CD4-positive, alpha-beta T cell treated with Interleukin-21 for 1 hour (primary cell): Measurements from ENCODE around the gene PIK3R3.
"Not testable (repeated sequence)": the region's sequence is repeated elsewhere in the genome, so short reads cannot be mapped to it uniquely, and the experiment has no call there.

Experiments
- DNase-seq: peaks from one replicate; pipeline ENCODE4 v3.0.0-alpha.2; 2020

PIK3R3 gene

GRCh38 chr1:46099215-46099614 lies 33.2 kb downstream of the PIK3R3 start:
- no peak for DNase-seq

DNA sequence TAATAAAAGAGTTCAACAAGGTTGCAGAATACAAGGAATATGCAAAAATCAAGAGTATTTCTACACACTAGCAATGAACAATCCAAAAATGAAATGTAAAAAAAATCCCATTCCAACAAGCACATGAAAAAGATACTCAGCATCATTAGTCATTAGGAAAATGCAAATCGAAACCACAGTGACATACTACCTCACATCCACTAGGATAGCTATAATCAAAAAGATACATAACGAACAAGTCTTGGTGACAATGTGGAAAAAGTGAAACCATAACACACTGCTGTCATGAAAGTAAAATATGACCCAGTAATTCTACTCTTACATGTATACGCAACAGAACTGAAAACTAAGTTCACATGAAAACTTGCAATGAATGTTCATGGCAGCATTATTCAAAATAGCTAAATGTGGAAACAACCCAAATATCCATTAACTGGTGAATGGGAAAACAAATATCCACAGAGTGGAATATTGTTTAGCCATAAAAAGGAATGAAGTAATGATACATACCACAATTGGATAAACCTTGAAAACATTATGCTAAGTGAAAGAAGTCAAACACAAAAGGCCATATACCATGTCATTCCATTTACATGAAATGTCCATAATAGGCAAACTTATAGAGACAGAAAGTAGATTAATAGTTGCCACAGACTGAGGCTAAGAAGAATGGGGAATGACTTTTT lies 34.3 kb downstream of the PIK3R3 start:
- DNase-seq: no peak

DNA sequence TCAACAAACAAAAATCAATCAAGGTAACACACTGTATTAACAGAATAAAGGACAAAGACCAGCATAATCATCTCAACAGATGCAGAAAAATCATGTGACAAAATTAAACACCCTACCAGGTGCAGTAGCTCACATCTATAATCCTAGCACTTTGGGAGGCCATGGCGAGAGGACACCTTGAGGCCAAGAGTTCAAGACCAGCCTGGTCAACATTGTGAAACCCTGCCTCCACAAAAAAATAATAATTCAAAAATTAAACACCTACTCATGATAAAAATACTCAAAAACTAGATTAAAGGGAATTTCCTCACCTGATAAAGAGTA lies 35.3 kb downstream of the PIK3R3 start:
- no peak for DNase-seq

GRCh38 chr1:46096269-46097148 lies 35.9 kb downstream of the PIK3R3 start:
- DNase-seq: no peak

DNA sequence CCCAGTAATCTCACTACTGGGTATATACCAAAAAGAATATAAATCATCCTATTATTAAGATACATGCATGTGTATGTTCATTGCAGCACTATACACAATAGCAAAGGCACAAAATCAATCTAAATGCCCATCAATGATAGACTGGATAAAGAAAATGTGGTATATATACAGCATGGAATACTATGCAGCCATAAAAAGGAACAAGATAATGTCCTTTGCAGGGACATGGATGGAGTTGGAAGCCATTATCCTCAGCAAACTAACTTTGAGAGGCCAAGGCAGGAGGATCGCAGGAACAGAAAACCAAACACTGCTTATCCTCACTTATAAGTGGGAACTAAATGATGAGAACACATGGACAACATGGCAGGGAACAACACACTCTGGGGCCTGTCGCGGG lies 37.3 kb downstream of the PIK3R3 start:
- DNase-seq: not testable (repeated sequence)

DNA sequence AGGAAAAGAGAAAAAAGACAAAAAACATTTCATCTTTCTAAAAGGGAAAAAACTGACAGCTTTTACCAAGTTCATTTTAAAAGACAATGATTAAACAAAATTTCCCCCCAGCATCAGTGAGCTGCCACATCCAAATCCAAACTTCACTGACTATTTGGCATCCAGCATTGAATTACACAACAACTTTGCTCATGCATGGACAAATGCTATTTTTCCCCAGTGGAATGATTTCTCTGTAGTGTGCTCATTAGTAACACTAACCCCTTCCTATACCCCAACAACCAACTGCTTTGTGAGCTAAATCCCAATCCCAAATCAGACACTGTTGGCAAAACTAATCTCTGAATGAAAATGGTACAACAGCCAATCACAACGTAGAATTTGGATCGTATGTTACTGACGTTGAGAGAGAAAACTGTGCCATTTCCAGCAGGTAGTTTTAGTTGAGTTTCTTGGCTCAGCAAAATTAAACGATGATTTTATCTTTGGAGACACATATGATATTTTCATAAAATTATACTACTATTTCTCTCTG lies 37.9 kb downstream of the PIK3R3 start:
- DNase-seq: no peak

GRCh38 chr1:46093832-46094231 lies 38.6 kb downstream of the PIK3R3 start:
- not testable (repeated sequence) for DNase-seq

DNA sequence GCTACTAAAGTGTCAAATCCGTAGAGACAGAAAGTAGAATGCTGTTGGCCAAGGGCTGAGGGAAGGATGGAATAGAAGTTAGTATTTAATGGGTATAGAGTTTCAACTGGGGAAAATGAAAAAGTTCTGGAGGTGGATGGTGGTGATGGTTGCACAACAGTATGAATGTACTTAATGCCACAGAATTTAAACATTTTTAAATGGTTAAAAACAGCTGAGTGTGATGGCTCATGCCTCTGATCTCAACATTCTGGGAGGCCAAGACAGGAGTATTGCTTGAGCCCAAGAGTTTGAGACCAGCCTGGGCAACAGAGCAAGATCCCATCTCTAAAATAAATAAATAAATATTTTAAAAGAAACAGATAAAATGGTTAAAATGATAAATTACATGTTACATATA lies 44.5 kb downstream of the PIK3R3 start:
- no peak for DNase-seq

DNA sequence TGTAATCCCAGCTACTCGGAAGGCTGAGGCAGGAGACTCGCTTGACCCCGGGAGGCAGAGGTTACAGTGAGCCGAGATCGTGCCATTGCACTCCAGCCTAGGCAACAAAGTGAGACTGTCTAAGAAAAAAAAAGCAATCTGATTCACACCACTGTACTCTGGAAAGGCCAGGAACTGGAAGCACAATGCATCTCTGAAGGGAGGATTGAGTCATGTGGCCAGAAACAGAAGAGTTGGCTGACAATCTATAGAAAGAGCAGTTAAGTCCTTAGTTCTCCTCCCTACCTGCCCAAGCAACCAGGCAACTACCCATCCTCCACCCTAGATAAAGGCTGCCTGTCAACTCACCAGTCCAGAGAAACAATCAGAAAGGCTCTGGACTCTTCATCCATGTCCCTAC lies 45.9 kb downstream of the PIK3R3 start:
- DNase-seq: no peak

GRCh38 chr1:46084553-46085451 lies 47.6 kb downstream of the PIK3R3 start:
- no peak for DNase-seq

DNA sequence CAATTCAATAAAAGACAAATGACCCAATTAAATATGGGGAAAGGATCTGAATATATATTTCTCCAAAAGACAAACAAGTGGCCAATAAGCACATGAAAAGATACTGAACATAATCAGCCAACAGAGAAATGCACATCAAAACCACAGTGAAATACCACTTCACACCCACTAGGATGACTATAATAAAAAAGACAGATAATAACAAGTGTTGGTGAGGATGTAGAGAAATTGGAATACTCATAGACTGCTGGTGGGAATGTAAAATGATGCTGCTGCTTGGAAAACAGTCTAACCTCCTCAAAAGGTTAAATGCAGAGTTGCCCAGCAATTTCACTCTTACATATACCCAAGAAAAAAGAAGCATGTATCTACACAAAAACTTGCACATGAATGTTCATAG lies 48.9 kb downstream of the PIK3R3 start:
- no peak for DNase-seq

GRCh38 chr1:46081619-46082018 lies 50.8 kb downstream of the PIK3R3 start:
- DNase-seq: no peak

GRCh38 chr1:46081206-46081605 lies 51.2 kb downstream of the PIK3R3 start:
- no peak for DNase-seq

DNA sequence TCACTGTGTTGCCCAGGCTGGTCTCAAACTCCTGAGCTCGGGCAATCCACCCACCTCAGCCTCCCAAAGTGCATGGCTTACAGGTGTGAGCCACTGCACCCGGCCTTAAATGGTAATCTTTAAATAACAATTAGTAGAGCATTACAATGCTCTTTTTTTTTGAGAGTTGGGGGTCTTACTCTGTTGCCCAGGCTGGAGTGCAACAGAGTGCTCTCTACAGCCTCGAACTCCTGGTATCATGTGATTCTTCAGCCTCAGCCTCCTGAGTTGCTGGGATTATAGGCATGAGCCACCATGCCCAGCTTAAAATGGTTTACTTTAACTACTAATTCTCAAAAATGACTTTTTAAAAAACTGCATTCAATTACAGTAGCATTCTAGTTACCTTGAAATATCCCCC lies 52.2 kb downstream of the PIK3R3 start:
- no peak for DNase-seq

GRCh38 chr1:46077644-46078043 lies 54.8 kb downstream of the PIK3R3 start:
- no peak for DNase-seq

GRCh38 chr1:46076343-46076742 lies 56.1 kb downstream of the PIK3R3 start:
- no peak for DNase-seq

DNA sequence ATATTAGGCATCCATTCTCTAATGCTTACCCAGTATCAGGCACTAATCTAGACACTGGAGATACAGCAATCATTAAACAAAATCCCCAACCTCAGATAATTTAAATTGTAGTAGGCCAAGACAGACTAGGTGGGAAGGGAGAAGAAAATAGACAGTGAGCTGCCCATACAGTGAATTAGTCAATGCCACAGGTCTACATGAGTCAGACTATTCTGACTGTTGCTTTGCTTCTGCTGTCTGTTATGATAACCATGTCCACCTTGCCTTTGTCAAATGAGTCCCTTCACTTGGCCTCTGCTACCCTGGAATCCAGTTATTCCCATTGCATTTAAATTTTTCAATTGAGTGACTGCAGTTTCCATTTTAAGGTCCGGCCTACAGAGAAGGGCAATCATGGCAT lies 59.5 kb downstream of the PIK3R3 start:
- no peak for DNase-seq

- no peak for DNase-seq
Observed at GRCh38 chr1:46070164-46070814, 62.1 kb downstream of the PIK3R3 start.

DNA sequence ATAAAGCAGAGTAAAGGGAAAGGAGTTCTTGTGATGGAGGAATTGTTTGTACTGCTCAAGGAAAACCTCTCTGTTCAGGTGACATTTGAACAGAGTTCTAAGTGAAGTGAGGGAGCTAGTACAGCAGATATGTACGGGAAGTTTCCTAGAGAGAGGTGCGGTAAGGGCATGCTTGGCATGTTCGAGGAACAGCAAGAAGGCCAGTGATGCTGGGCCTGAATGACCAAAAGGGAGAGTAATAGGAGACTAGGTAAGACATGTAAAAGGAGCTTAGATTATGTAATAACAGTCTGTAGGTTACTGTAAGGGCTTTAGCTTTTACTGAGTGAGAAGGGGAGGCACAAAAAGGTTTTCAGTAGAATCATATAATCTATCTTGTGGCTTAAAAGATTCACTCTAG lies 63.9 kb downstream of the PIK3R3 start:
- no peak for DNase-seq

DNA sequence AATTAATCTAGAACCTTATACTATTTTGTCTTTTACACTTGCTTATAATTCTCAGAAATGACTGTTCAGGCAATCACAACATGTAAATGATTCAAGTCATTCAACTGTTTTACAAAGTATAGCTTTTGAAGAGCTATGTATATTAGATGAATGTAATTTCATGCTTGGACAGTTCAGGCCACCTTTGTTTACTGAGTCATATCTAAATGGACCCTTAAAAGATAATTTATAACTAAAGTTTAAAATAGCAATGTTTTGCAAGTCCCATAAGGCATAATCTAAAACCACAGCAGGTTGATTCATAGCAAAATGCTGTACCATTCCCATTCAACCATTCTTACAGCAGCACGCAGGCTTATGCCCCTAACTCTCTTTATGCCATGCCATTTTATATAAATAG lies 64.8 kb downstream of the PIK3R3 start:
- DNase-seq: no peak

- DNase-seq: peak; percentile 54
Observed at GRCh38 chr1:46065405-46065804, 67.0 kb downstream of the PIK3R3 start.

GRCh38 chr1:46064708-46065107 lies 67.7 kb downstream of the PIK3R3 start:
- DNase-seq: no peak
